HG02588 (cell line): ENCODE measurements around the gene LETM1.

Experiments
- ATAC-seq: cut with Tn5 transposase; IDR thresholded peaks from one replicate; pipeline ENCODE4 v1.9.1; 2021; ENCODE audit warnings: mild to moderate bottlenecking, moderate library complexity; ENCODE audit not compliant: unreplicated experiment

Gene LETM1

GRCh38 chr4:1830234-1830633 is 25.7 kb downstream of the LETM1 start:
- no peak for ATAC-seq

- no peak for ATAC-seq
Observed at GRCh38 chr4:1826531-1827350, 29.2 kb downstream of the LETM1 start.

DNA sequence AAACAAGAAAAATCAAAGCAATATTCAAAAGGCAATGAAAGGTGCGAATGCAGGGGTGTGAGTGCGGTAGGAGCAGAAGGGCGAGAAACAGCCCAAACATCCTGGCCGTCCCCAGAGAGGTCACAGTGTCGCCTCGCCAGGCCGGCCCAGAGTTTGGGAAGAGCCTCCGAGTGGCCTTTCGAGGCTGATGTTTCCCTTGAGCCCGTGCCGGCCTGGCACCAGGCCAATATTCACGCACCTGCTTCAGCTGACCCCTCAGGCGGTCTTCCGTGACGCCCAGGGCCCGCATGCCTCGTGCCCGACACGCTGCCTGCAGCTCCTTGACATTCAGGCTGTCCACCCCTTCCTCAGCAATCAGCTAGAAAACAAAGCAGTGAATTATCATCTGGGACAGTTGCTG is 30.6 kb downstream of the LETM1 start:
- ATAC-seq, result no peak

- ATAC-seq, result no peak
Observed at GRCh38 chr4:1824746-1825145, 31.2 kb downstream of the LETM1 start.

DNA sequence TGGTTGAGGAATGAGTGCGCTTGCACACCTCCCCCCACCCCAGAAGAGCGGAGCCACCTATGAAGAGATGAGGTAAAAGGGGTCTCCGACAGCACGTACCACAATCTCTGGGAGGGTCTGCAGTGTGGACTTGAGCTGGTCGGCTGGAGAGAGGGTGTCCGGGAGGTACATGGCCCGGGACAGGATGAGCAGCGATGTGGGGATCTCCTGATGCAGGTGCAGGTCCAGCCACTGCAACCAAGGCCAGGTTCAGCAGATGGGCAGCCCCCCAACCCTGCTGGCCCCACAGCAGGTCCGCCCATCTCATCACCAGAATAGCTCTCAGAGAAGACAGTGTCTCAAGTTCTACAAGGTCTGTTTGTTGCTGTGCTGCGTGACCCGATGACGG is 32.4 kb downstream of the LETM1 start:
- ATAC-seq, result no peak

- ATAC-seq, result no peak
Observed at GRCh38 chr4:1822568-1823544, 33.1 kb downstream of the LETM1 start.

DNA sequence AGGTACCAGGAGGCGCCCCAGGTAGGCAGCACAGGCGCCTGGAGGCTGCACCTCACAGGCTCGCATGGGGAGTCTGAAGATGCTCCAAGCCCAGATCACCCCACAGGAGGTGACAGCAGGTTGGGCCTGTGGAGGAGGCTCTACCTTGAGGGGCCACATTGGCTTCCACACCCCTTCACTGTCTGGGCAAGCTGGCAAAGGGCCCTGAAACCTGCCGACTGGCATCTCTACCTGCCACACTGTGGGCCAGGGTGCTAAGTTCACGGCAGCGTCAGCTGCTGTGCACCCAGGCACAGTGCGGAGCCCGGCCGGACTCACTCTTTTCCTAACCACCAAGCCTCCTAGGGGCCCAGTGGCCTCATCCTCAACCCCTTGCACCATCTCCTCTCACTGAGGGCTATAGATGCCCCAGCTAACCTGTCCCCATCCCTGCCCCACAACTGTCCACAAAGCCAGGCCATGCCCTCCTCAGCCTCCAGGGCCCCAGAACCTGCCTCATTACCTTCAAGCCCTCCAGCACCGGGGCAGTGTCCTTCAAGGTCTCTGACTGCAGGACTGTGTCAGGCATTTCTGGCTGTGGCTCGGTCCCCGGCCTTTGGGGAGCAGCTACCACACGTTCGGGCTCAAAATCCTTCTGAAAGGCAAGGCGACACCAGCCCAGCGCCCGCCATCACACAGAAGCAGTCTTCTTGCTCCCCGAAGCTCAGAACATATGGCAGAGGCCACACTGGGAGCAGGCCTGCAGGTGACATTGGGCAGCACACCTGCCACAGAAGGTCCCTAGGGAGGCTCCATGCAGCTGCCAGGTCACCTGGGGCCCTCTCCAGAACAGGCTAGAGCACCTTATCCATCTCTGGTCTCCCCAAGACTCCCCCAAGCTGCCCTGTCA is 34.0 kb downstream of the LETM1 start:
- no peak for ATAC-seq

DNA sequence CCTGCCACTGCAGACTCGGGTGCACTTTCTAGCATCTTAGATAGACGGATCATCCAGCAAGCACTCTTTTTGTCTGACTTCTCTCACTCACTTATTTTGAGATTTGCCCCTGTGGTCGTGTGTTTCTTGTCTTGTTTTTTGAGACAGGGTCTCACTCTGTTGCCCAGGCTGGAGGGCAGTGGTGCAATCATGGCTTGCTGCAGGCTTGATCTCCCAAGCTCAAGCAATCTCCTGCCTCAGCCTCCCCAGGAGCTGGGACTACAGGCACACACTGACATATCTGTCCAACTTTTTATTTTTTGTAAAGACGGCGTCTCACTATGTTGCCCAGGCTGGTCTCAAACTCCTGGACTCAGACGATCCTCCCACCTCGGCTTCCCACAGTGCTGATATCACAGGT is 36.1 kb downstream of the LETM1 start:
- no peak for ATAC-seq

GRCh38 chr4:1819284-1819683 is 36.7 kb downstream of the LETM1 start:
- ATAC-seq, result no peak

- ATAC-seq, result no peak
Observed at GRCh38 chr4:1815997-1816860, 39.7 kb downstream of the LETM1 start.

DNA sequence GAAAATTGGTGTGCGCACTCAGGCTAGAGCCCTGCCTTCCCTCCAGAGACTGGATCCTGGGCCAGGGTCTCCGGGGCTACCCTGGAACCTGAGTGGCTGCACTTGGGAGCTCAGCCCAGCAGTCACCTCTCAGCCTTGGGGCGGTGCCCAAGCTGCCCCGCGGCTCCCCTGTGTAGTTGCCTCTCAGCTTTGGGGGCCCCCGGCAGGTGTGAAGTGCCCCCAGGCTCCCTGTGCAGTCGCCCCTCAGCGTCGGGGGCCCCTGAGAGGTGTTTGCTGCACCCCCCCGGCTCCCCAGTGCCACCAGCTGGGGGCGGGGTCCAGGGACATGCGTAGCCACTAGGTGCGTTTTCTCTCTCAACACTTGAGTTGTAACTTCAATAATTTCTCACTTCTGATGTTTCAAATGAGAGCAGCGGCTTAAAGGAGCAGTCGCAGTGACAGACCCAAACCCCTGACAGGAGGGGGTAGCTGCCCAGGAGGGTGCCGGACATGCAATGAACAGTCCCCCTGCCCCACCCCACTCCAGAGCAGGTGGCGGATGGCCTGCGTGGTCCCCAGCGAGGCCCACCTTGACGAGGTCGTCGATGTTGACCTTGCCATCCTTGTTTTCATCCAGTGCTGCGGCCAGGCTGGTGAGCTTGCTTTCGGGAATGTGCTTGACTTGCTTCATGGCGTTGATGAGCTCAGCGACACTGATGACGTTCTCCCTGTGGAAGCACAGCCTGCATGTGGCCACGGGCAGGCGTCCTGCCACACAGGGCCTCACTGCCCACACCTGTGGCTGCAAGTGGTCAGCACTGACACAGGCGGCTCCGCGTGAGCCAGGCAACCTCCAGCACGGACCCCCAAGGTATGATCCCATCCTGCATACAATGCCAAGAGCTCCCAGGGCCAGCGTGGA is 40.6 kb downstream of the LETM1 start:
- no peak for ATAC-seq

GRCh38 chr4:1814453-1814852 is 41.5 kb downstream of the LETM1 start:
- ATAC-seq, result no peak

GRCh38 chr4:1813915-1814314 is 42.0 kb downstream of the LETM1 start:
- ATAC-seq, result no peak

- ATAC-seq, result no peak
Observed at GRCh38 chr4:1813231-1813630, 42.7 kb downstream of the LETM1 start.

DNA sequence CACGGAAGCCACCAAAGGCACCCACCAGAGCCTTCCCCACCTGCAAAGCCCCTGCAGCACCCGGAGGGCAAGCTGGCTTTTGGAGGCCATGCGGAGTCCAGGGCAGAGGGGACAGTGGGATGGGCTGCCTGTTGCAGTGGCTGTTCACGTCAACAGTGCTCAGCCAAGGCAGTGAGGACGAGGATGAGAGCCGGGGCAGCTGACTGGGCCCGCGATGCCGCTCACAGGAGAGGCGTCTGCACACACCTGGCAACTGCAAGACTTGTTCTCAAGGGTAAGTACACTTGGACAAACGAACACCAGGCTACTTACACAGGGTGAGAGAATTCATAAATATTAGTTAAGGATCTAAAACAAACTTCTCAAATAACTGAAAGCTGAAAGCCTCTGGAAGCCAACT is 43.2 kb downstream of the LETM1 start:
- no peak for ATAC-seq

GRCh38 chr4:1810765-1811164 is 45.2 kb downstream of the LETM1 start:
- ATAC-seq, result no peak

GRCh38 chr4:1809754-1810502 is 46.0 kb downstream of the LETM1 start:
- no peak for ATAC-seq
